ENCODE measurements around the gene ST6GAL1.
"Not testable (repeated sequence)": the region's sequence is repeated elsewhere in the genome, so short reads cannot be mapped to it uniquely, and the experiment has no call there.

Gene ST6GAL1

GRCh38 chr3:186991470-186991869, 61.1 kb downstream of the ST6GAL1 start:
- in situ Hi-C loops (cut with HindIII; ENCODE audit: low sequenced_read_pairs): no loop called here

- in situ Hi-C loops (cut with HindIII; ENCODE audit: low sequenced_read_pairs): not testable (repeated sequence)
Observed at GRCh38 chr3:186992096-186992495, 61.8 kb downstream of the ST6GAL1 start.

- in situ Hi-C loops (cut with HindIII; ENCODE audit: low sequenced_read_pairs): no loop called here
Observed at GRCh38 chr3:186993210-186993782, 63.0 kb downstream of the ST6GAL1 start.

GRCh38 chr3:186994000-186994955, 64.0 kb downstream of the ST6GAL1 start:
- in situ Hi-C loops (cut with HindIII; ENCODE audit: low sequenced_read_pairs): no loop called here

GRCh38 chr3:186996356-186996755, 66.0 kb downstream of the ST6GAL1 start:
- in situ Hi-C loops (cut with HindIII; ENCODE audit: low sequenced_read_pairs): no loop called here

- in situ Hi-C loops (cut with HindIII; ENCODE audit: low sequenced_read_pairs): no loop called here
Observed at GRCh38 chr3:186997061-186997460, 66.7 kb downstream of the ST6GAL1 start.

GRCh38 chr3:186997473-186997939, 67.2 kb downstream of the ST6GAL1 start:
- in situ Hi-C loops (cut with HindIII; ENCODE audit: low sequenced_read_pairs): no loop called here

GRCh38 chr3:186998937-186999368, 68.6 kb downstream of the ST6GAL1 start:
- in situ Hi-C loops (cut with HindIII; ENCODE audit: low sequenced_read_pairs): no loop called here

- in situ Hi-C loops (cut with HindIII; ENCODE audit: low sequenced_read_pairs): no loop called here
Observed at GRCh38 chr3:187000711-187001151, 70.4 kb downstream of the ST6GAL1 start.

- in situ Hi-C loops (cut with HindIII; ENCODE audit: low sequenced_read_pairs): no loop called here
Observed at GRCh38 chr3:187002915-187003314, 72.6 kb downstream of the ST6GAL1 start.

- in situ Hi-C loops (cut with HindIII; ENCODE audit: low sequenced_read_pairs): no loop called here
Observed at GRCh38 chr3:187005827-187006481, 75.6 kb downstream of the ST6GAL1 start.

GRCh38 chr3:187006864-187007630, 76.7 kb downstream of the ST6GAL1 start:
- in situ Hi-C loops (cut with HindIII; ENCODE audit: low sequenced_read_pairs): no loop called here

- in situ Hi-C loops (cut with HindIII; ENCODE audit: low sequenced_read_pairs): not testable (repeated sequence)
Observed at GRCh38 chr3:187010382-187010781, 80.1 kb downstream of the ST6GAL1 start.

- in situ Hi-C loops (cut with HindIII; ENCODE audit: low sequenced_read_pairs): no loop called here
Observed at GRCh38 chr3:187011915-187012314, 81.6 kb downstream of the ST6GAL1 start.

GRCh38 chr3:187012609-187013051, 82.3 kb downstream of the ST6GAL1 start:
- in situ Hi-C loops (cut with HindIII; ENCODE audit: low sequenced_read_pairs): no loop called here

GRCh38 chr3:187013159-187013716, 82.9 kb downstream of the ST6GAL1 start:
- in situ Hi-C loops (cut with HindIII; ENCODE audit: low sequenced_read_pairs): no loop called here

- in situ Hi-C loops (cut with HindIII; ENCODE audit: low sequenced_read_pairs): no loop called here
Observed at GRCh38 chr3:187014417-187014864, 84.1 kb downstream of the ST6GAL1 start.

GRCh38 chr3:187015903-187016638, 85.7 kb downstream of the ST6GAL1 start:
- in situ Hi-C loops (cut with HindIII; ENCODE audit: low sequenced_read_pairs): no loop called here

GRCh38 chr3:187016639-187017345, 86.5 kb downstream of the ST6GAL1 start:
- in situ Hi-C loops (cut with HindIII; ENCODE audit: low sequenced_read_pairs): no loop called here
